Neural cell (in vitro differentiated cells): Measurements from ENCODE around the gene TMEM132A. TPM values are rescaled to one million over a fixed set of nuclear protein-coding genes. Genes with fewer than 3 reads are reported as not detected.

Experiments
- H2AFZ ChIP-seq: fragments of 200-600, 300-800 bp; sonication (generic), shearing (Covaris generic); 2 replicates; pipeline ENCODE4 v1.6.0; 2014; ENCODE audit warnings: low read depth, mild to moderate bottlenecking, antibody characterized with exemption, low read length, moderate library complexity
- H3F3A ChIP-seq: fragments of 200-600 bp; shearing (Covaris generic); 2 replicates; pipeline ENCODE4 v1.6.1; 2016; ENCODE audit warnings: mild to moderate bottlenecking, moderate library complexity, mixed read lengths, antibody characterized with exemption, low read length; ENCODE audit not compliant: insufficient read depth, poor library complexity, severe bottlenecking
- H3K27ac ChIP-seq: fragments of 200-600, 300-800 bp; sonication (generic), shearing (Covaris generic); 2 replicates; pipeline ENCODE4 v1.5.1; 2014; ENCODE audit warnings: mild to moderate bottlenecking, low read length, moderate library complexity
- H3K27me3 ChIP-seq: fragments of 300-800, 200-600 bp; sonication (generic), shearing (Covaris generic); 2 replicates; pipeline ENCODE4 v1.6.0; 2014; ENCODE audit warnings: mild to moderate bottlenecking, low read depth, low read length, moderate library complexity; ENCODE audit not compliant: insufficient read depth
- H3K36me3 ChIP-seq: fragments of 300-800, 200-600 bp; sonication (generic), shearing (Covaris generic); 2 replicates; pipeline ENCODE4 v1.5.1; 2014; ENCODE audit warnings: mild to moderate bottlenecking, antibody characterized with exemption, low read length, moderate library complexity; ENCODE audit not compliant: insufficient read depth
- H3K4me2 ChIP-seq: fragments of 300-800, 200-600 bp; sonication (generic), shearing (Covaris generic); 2 replicates; pipeline ENCODE4 v1.6.0; 2014; ENCODE audit warnings: mild to moderate bottlenecking, low read length
- H3K4me3 ChIP-seq: fragments of 300-800, 200-600 bp; sonication (generic), shearing (Covaris generic); 2 replicates; pipeline ENCODE4 v1.5.1; 2014; ENCODE audit warnings: mild to moderate bottlenecking, low read length, moderate library complexity
- H3K79me2 ChIP-seq: fragments of 200-600 bp; shearing (Covaris generic); replicated peaks from 2 replicates; pipeline ENCODE4 v1.6.0; 2014; ENCODE audit warnings: mild to moderate bottlenecking, low read length, moderate library complexity; ENCODE audit not compliant: insufficient read depth
- H3K9ac ChIP-seq: fragments of 300-800, 200-600 bp; sonication (generic), shearing (Covaris generic); 2 replicates; pipeline ENCODE4 v1.6.1; 2016; ENCODE audit warnings: mild to moderate bottlenecking, low read length, mixed read lengths
- H3K9me2 ChIP-seq: fragments of 200-600 bp; shearing (Covaris generic); 2 replicates; pipeline ENCODE4 v1.6.1; 2016; ENCODE audit warnings: mild to moderate bottlenecking, low read length, mixed read lengths; ENCODE audit not compliant: insufficient read depth
- H3K9me3 ChIP-seq: fragments of 200-600, 300-800 bp; sonication (generic), shearing (Covaris generic); 2 replicates; pipeline ENCODE4 v1.6.1; 2016; ENCODE audit warnings: mild to moderate bottlenecking, mixed run types, low read length, moderate library complexity, mixed read lengths
- H4K20me1 ChIP-seq: fragments of 200-600 bp; shearing (Covaris generic); 2 replicates; pipeline ENCODE4 v1.6.1; 2016; ENCODE audit warnings: mild to moderate bottlenecking, mixed run types; ENCODE audit not compliant: insufficient read depth
- EP300 ChIP-seq: fragments of 450-650 bp; conservative IDR thresholded peaks from 2 replicates; pipeline ENCODE4 v1.6.1; 2014; ENCODE audit warnings: antibody characterized with exemption, mild to moderate bottlenecking, moderate library complexity; ENCODE audit not compliant: poor library complexity, severe bottlenecking
- EZH2 ChIP-seq: fragments of 200-600, 300-800 bp; shearing (Covaris generic), sonication (generic); IDR thresholded peaks from 2 replicates; pipeline ENCODE4 v1.6.1; 2014; ENCODE audit warnings: antibody characterized with exemption, low read length, borderline replicate concordance, mild to moderate bottlenecking; ENCODE audit not compliant: insufficient read depth, poor library complexity, severe bottlenecking
- MXI1 ChIP-seq: fragments of 450-650 bp; conservative IDR thresholded peaks from 2 replicates; pipeline ENCODE4 v1.6.1; 2014; ENCODE audit warnings: antibody characterized with exemption, mild to moderate bottlenecking; ENCODE audit not compliant: poor library complexity, severe bottlenecking
- POLR2AphosphoS5 ChIP-seq: IDR thresholded peaks from 2 replicates; pipeline ENCODE4 v1.6.1; 2012
- RAD21 ChIP-seq: fragments of 450-650 bp; conservative IDR thresholded peaks from 2 replicates; pipeline ENCODE4 v1.6.1; 2014; ENCODE audit warnings: antibody characterized with exemption, mild to moderate bottlenecking, moderate library complexity
- SMC3 ChIP-seq: fragments of 450-650 bp; conservative IDR thresholded peaks from 2 replicates; pipeline ENCODE4 v1.6.1; 2014; ENCODE audit warnings: antibody characterized with exemption, mild to moderate bottlenecking, moderate library complexity; ENCODE audit not compliant: poor library complexity
- TAF1 ChIP-seq: IDR thresholded peaks from 2 replicates; pipeline ENCODE4 v1.6.1; 2012; ENCODE audit warnings: low read depth
- polyA plus RNA-seq: library from polyadenylated mRNA; depleted of rRNA; stranded (reverse); fragments of >200 nt; gene quantifications from 2 replicates; pipeline ENCODE4 v1.2.3, GENCODE V29; 2014
- TF ChIP-seq, protein P1 (sequence below): IDR thresholded peaks from 2 replicates; pipeline ENCODE4 v1.6.1; 2012; ENCODE audit warnings: borderline replicate concordance
- TF ChIP-seq, protein P2 (sequence below): fragments of 450-650 bp; IDR thresholded peaks from 2 replicates; pipeline ENCODE4 v1.5.1; 2014; ENCODE audit warnings: antibody characterized with exemption, mild to moderate bottlenecking, moderate library complexity; ENCODE audit not compliant: poor library complexity, severe bottlenecking

Gene TMEM132A
- polyA plus RNA-seq, 1 donor from 2014 or later, result 215 TPM

DNA sequence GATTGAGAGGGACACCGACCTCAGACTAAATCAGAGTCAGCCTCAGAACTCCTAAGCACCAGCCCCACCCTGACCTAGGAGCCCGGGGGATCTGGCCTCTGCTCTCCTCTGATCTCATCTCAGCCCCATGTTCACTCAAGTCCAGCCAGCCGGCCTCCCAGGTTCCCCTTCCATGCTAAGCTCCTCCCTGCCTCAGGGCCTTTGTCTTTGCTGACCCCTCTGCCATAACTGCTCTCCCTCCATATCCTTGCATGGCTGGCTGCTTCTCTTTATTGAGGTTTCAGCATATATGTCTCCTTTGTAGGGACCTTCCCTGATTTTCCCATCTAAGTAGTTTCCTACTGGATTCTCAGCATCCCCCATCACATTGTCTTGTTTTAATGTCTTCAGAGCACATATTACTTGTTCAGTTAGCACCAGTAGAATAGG is 28.5 kb downstream of the TMEM132A start:
- Histone ChIP-seq H3K4me3 (no peak overlapping the region), H3K27me3 (peaks cover 17% of the 10 kb centered on the region), H3K9ac (no peak overlapping the region), H3K79me2 (no peaks in the 10 kb centered on the region), H3K4me2 (no peak overlapping the region), H3F3A (no peaks in the 10 kb centered on the region), H3K27ac (no peak overlapping the region), H3K36me3 (no peaks in the 10 kb centered on the region), H4K20me1 (no peaks in the 10 kb centered on the region), H2AFZ (no peak overlapping the region), H3K9me2 (no peaks in the 10 kb centered on the region), H3K9me3 (no peaks in the 10 kb centered on the region)
- TF ChIP-seq RAD21, result no peak
- TF ChIP-seq EP300, result no peak
- TF ChIP-seq, protein P1, sequence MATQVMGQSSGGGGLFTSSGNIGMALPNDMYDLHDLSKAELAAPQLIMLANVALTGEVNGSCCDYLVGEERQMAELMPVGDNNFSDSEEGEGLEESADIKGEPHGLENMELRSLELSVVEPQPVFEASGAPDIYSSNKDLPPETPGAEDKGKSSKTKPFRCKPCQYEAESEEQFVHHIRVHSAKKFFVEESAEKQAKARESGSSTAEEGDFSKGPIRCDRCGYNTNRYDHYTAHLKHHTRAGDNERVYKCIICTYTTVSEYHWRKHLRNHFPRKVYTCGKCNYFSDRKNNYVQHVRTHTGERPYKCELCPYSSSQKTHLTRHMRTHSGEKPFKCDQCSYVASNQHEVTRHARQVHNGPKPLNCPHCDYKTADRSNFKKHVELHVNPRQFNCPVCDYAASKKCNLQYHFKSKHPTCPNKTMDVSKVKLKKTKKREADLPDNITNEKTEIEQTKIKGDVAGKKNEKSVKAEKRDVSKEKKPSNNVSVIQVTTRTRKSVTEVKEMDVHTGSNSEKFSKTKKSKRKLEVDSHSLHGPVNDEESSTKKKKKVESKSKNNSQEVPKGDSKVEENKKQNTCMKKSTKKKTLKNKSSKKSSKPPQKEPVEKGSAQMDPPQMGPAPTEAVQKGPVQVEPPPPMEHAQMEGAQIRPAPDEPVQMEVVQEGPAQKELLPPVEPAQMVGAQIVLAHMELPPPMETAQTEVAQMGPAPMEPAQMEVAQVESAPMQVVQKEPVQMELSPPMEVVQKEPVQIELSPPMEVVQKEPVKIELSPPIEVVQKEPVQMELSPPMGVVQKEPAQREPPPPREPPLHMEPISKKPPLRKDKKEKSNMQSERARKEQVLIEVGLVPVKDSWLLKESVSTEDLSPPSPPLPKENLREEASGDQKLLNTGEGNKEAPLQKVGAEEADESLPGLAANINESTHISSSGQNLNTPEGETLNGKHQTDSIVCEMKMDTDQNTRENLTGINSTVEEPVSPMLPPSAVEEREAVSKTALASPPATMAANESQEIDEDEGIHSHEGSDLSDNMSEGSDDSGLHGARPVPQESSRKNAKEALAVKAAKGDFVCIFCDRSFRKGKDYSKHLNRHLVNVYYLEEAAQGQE, result no peak
- no peak for TF ChIP-seq EZH2
- no peak for TF ChIP-seq TAF1
- TF ChIP-seq MXI1, result no peak
- no peak for TF ChIP-seq POLR2AphosphoS5
- TF ChIP-seq, protein P2, sequence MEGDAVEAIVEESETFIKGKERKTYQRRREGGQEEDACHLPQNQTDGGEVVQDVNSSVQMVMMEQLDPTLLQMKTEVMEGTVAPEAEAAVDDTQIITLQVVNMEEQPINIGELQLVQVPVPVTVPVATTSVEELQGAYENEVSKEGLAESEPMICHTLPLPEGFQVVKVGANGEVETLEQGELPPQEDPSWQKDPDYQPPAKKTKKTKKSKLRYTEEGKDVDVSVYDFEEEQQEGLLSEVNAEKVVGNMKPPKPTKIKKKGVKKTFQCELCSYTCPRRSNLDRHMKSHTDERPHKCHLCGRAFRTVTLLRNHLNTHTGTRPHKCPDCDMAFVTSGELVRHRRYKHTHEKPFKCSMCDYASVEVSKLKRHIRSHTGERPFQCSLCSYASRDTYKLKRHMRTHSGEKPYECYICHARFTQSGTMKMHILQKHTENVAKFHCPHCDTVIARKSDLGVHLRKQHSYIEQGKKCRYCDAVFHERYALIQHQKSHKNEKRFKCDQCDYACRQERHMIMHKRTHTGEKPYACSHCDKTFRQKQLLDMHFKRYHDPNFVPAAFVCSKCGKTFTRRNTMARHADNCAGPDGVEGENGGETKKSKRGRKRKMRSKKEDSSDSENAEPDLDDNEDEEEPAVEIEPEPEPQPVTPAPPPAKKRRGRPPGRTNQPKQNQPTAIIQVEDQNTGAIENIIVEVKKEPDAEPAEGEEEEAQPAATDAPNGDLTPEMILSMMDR, result no peak
- TF ChIP-seq SMC3, result no peak

DNA sequence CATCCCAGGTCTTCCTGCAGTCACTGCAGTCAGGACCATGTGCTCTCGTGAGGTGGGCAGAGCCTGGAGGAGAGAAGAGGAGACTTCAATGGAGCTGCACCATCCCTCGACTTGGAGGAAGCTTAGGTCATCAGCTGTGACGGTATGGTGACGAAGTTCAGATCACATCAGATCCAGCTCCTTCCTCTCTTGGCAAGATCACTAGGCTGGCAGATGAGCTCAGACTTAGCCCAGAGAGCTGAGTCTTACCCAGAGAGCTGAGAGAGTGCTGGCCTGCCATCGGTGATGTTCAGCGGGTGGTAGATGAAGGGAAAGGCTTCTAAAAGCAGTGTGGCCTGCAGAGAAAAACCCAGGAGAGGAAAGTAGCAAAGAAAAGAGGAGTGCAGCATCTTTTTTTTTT is 29.5 kb downstream of the TMEM132A start:
- no peaks in the 10 kb centered on the region for H3F3A ChIP-seq

More for the DNA sequence above, 29.5 kb downstream of the TMEM132A start:
- Histone ChIP-seq H3K9me2 (no peaks in the 10 kb centered on the region), H3K79me2 (no peaks in the 10 kb centered on the region), H3K9me3 (no peaks in the 10 kb centered on the region), H3K27me3 (peaks cover 17% of the 10 kb centered on the region), H3K4me2 (no peak overlapping the region), H3K9ac (no peak overlapping the region), H4K20me1 (no peaks in the 10 kb centered on the region), H3K36me3 (no peaks in the 10 kb centered on the region), H3K4me3 (no peak overlapping the region), H2AFZ (no peak overlapping the region), H3K27ac (no peak overlapping the region)
- TF ChIP-seq, protein P2, result no peak
- TF ChIP-seq EP300, result no peak
- TF ChIP-seq MXI1, result no peak
- no peak for TF ChIP-seq TAF1
- TF ChIP-seq RAD21, result no peak
- no peak for TF ChIP-seq SMC3
- TF ChIP-seq POLR2AphosphoS5, result no peak
- no peak for TF ChIP-seq EZH2
- TF ChIP-seq, protein P1, result no peak
